Fibroblast of pulmonary artery (primary cell): ENCODE results near the gene TPM2.

Experiments used
- DNase-seq: peaks from one replicate; pipeline ENCODE4 v3.0.0-alpha.2; 2010; ENCODE audit warnings: low read depth
- H3K4me3 ChIP-seq: replicated peaks from 2 replicates; pipeline ENCODE4 v1.5.1; 2011; ENCODE audit warnings: low read depth, mild to moderate bottlenecking, control low read depth, low read length, moderate library complexity
- CTCF ChIP-seq: IDR thresholded peaks from 2 replicates; pipeline ENCODE4 v1.5.1; 2011; ENCODE audit warnings: mild to moderate bottlenecking, control low read depth, low read length, inconsistent platforms; ENCODE audit errors: missing control alignments

The TPM2 gene

GRCh38 chr9:35683323-35683722 lies 6.4 kb downstream of the TPM2 start:
- no peak overlapping the region for H3K4me3 ChIP-seq
- TF ChIP-seq CTCF = no peak
- no peak for DNase-seq

DNA sequence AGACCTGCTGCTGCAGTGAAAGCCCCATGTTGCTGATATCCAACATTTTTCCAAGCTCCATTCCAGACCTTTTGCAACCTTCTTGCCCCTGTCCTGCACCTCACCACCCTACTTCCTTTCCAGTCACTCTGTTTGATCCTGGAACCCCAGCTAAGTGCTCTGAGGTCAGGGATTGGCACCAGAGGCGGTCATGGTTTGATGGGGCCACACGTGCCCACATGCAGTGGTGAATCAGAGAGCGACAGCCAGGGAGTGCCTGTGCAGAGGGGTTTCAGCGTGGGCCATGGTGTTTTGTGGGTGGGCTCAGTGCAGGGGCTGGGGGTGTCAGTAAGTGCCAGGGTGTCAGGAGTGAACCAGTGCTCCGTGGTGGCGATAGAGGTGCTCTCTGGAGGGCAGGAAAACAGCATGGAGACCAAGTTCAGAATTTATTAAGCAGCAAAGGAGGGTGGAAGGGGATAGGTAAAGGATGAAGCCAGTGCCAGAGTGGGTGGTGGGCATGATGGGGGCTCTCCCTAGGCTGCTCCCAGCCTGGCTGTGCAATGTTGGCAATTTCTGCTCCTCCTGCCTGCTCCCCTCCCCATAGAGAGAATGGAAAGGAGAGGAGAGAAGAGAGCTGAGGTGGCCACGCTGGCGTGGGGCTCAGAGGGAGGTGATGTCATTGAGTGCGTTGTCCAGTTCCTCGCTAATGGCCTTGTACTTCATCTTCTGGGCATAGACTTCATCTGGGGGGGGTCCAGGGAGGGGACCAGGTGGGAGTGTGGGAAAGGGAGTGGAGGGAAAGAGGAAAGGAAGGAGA lies 7.0 kb downstream of the TPM2 start:
- DNase-seq = no peak
- no peak overlapping the region for H3K4me3 ChIP-seq
- no peak for TF ChIP-seq CTCF

DNA sequence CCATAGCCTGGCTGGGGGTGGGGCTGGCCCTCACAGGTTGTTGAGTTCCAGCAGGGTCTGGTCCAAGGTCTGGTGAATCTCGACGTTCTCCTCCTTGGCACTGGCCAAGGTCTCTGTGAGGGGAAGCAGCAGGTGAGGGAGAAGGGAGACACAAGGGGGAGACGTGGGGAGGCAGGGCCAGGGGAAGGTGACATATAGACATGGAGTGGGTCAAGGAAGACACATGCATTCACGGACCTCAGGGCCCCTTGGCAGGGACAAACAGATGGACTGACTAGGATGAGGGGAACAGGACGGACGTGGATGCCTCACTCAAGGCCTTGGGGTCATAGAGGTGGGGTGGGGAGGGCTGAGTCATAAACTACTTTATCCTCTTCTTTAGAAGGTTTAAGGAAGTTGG lies 7.7 kb downstream of the TPM2 start:
- DNase-seq = no peak
- no peak for TF ChIP-seq CTCF
- H3K4me3 ChIP-seq = no peak overlapping the region

DNA sequence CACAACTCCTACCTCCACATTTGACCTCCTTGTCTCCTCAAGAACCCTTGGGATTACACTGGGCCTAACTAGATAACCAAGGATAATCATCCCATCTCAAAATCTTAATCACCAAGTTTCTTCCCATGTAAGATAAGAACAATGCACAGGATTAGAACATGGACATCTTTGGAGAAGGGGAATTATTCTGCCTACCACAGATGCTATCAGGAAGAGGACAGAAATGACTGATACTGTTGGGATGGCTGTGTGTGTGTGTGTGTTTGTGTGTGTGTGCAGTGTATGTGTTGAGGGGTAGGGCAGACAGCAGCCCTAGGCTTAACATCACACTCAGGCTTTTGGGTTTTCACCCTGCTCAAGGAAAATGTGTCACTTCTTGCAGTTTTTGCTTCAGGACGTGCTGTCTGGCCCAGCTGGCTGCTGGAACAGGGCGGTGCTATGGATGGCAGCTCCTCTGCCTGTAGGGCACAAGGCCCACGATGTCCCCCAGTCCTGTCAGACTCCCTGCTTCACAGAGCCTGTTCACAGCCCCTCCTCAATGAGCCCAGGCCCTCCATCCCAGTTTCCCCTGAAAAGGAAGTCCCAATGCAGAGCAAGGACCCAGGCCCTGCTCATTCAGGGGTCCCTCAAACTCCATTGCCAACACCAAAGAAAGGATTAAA lies 8.3 kb downstream of the TPM2 start:
- TF ChIP-seq CTCF = no peak
- no peak overlapping the region for H3K4me3 ChIP-seq
- DNase-seq = peak; percentile 32

DNA sequence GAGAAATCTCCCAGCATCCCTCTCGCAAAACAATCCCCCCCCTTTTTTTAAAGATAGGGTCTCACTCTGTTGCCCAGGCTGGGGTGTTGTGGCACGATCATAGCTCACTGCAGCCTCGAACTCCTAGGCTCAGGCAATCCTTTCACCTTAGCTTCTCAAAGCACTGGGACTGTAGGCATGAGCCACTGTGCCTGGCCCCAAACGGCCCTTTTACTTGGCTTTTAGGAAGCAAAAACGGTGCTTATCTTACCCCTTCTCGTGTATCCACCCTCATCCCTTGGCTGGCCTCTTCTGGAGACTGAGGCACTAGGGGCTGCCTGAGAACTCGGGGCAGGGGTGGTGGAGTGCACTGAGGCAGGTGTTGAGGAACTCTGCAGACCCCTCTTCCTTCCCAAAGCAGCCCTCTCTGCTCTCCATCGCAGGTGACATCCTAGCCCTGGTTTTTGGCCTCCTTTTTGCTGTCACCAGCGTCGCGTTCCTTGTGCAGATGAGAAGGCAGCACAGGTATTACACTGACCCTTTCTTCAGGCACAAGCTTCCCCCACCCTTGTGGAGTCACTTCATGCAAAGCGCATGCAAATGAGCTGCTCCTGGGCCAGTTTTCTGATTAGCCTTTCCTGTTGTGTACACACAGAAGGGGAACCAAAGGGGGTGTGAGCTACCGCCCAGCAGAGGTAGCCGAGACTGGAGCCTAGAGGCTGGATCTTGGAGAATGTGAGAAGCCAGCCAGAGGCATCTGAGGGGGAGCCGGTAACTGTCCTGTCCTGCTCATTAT lies 9.2 kb downstream of the TPM2 start:
- no peak for TF ChIP-seq CTCF
- no peak overlapping the region for H3K4me3 ChIP-seq
- peak; percentile 65 for DNase-seq

- TF ChIP-seq CTCF = no peak
- no peak overlapping the region for H3K4me3 ChIP-seq
- DNase-seq = no peak
These were observed 9.9 kb downstream of the TPM2 start for GRCh38 chr9:35679766-35680330.
